Calu3 (cell line): ENCODE data around the gene RPS6KC1. TPM values are rescaled to one million over a fixed set of nuclear protein-coding genes. Genes with fewer than 3 reads are reported as not detected.

ENCODE experiments used
- BruUV-seq: library from RNA; stranded (reverse); fragments of 400-500 nt; replicated peaks from 2 replicates; lab custom pipeline; 2021; lab: Mats Ljungman, UMichigan
- CTCF ChIA-PET: fragments of 300-600 bp; sonication (Branson Sonifier 250); formaldehyde crosslinking; loops from one replicate; lab custom pipeline; 2022; ENCODE audit warnings: antibody characterized with exemption; lab: Charles Lee
- DNase-seq: peaks from one replicate; pipeline ENCODE4 v3.0.0; 2022
- H3K27ac Mint-ChIP-seq: one replicate; pipeline ENCODE4 v1.8.0; 2022; ENCODE audit warnings: mixed read lengths; ENCODE audit not compliant: unreplicated experiment
- H3K27me3 Mint-ChIP-seq: one replicate; pipeline ENCODE4 v1.8.0; 2022; ENCODE audit warnings: mixed read lengths; ENCODE audit not compliant: unreplicated experiment
- H3K36me3 Mint-ChIP-seq: one replicate; pipeline ENCODE4 v1.8.0; 2022; ENCODE audit warnings: mild to moderate bottlenecking, moderate library complexity, mixed read lengths; ENCODE audit not compliant: insufficient read depth, unreplicated experiment
- H3K4me1 Mint-ChIP-seq: one replicate; pipeline ENCODE4 v1.8.0; 2022; ENCODE audit warnings: mild to moderate bottlenecking, low read depth, mixed read lengths; ENCODE audit not compliant: unreplicated experiment
- H3K4me3 Mint-ChIP-seq: one replicate; pipeline ENCODE4 v1.8.0; 2022; ENCODE audit warnings: mild to moderate bottlenecking, low read depth, moderate library complexity, mixed read lengths; ENCODE audit not compliant: unreplicated experiment
- H3K9me3 Mint-ChIP-seq: one replicate; pipeline ENCODE4 v1.8.0; 2022; ENCODE audit warnings: low read depth, mixed read lengths; ENCODE audit not compliant: unreplicated experiment
- intact Hi-C: fragments of 100-400 bp; cut with micrococcal nuclease; formaldehyde crosslinking; loops from one replicate; pipeline ENCODE4 v1.10.0; 2022; ENCODE audit not compliant: unreplicated experiment
- total RNA-seq: library from RNA; stranded (reverse); gene quantifications from 2 replicates; pipeline ENCODE4 v1.2.3, GENCODE V29; 2022
- TF ChIP-seq, protein P1 (sequence below): fragments of 200-600 bp; IDR thresholded peaks from one replicate; pipeline ENCODE4 v1.8.0; 2022; ENCODE audit warnings: antibody characterized with exemption; ENCODE audit not compliant: unreplicated experiment

The RPS6KC1 gene
- total RNA-seq, 1 experiment from 2014 or later: 23.5 TPM

DNA sequence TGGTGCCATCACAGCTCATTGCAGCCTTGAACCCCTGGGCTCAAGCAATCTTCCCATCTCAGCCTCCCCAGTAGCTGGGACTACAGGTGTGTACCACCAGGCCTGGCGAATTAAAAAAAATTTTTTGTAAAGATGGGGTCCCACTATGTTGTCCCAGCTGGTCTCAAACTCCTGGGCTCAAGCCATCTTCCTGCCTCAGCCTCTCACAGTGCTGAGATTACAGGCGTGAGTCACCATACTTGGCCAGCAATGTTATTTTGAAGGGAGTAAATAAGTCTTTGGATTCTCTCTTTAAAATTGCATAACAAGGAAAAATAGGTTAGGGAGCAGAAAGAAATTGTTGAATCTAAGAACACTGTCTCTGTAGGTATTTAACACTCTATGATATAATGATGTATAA, 111.3 kb downstream of the RPS6KC1 start:
- Mint-ChIP-seq H3K4me3 (no peak overlapping the region), H3K4me1 (no peaks in the 10 kb centered on the region), H3K27ac (no peak overlapping the region), H3K9me3 (no peaks in the 10 kb centered on the region), H3K27me3 (no peaks in the 10 kb centered on the region), H3K36me3 (no peaks in the 10 kb centered on the region)
- TF ChIP-seq, protein P1, sequence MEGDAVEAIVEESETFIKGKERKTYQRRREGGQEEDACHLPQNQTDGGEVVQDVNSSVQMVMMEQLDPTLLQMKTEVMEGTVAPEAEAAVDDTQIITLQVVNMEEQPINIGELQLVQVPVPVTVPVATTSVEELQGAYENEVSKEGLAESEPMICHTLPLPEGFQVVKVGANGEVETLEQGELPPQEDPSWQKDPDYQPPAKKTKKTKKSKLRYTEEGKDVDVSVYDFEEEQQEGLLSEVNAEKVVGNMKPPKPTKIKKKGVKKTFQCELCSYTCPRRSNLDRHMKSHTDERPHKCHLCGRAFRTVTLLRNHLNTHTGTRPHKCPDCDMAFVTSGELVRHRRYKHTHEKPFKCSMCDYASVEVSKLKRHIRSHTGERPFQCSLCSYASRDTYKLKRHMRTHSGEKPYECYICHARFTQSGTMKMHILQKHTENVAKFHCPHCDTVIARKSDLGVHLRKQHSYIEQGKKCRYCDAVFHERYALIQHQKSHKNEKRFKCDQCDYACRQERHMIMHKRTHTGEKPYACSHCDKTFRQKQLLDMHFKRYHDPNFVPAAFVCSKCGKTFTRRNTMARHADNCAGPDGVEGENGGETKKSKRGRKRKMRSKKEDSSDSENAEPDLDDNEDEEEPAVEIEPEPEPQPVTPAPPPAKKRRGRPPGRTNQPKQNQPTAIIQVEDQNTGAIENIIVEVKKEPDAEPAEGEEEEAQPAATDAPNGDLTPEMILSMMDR: no peak
- BruUV-seq: no TSS peak
- no peak for DNase-seq
- CTCF ChIA-PET: no interaction called here
- intact Hi-C loops: no loop called here

DNA sequence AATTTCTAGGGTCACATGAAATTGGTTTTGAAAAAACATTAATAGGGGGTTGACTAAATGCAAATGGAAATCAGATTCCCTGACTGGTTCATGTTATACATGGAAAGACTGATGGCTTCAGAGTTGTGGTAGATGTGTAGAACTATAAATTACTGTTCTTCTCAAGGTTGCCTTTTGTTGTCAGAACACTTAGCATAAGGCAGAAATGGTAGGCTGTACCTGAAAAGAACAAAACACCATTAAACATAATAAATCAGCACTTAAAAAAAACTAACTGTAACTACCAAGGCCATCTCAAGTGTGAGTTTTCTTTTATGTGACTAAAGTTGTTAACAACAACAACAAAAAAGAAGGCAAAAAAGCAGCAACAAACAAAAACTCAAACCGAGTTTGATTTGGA, 111.8 kb downstream of the RPS6KC1 start:
- no TSS peak for BruUV-seq
- TF ChIP-seq, protein P1: no peak
- Mint-ChIP-seq H3K27me3 (no peaks in the 10 kb centered on the region), H3K36me3 (no peaks in the 10 kb centered on the region), H3K9me3 (no peaks in the 10 kb centered on the region), H3K27ac (no peak overlapping the region), H3K4me1 (no peaks in the 10 kb centered on the region), H3K4me3 (no peak overlapping the region)
- CTCF ChIA-PET: no interaction called here
- no peak for DNase-seq
- intact Hi-C loops: no loop called here

DNA sequence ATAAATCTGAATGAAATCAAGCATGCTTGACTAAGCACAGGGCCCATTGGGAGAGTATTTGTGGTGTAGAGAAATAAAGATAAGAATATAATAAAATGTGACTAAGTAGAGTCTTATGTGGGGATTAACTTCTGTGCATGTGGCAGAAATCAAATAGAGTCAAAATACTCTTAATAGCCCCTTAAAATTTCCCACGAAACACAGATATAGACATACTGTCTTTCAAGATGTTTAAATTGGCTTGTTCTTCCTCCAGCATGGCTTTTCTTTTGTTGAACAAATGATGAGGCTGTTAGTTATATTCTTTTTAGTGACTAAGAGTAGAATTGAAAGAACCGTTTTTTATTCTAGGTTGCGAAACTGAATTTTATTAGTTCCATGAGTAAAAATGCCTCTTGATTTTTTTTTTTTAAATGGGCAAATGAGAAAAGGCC, 112.3 kb downstream of the RPS6KC1 start:
- Mint-ChIP-seq H3K4me1 (no peaks in the 10 kb centered on the region), H3K27me3 (no peaks in the 10 kb centered on the region), H3K4me3 (no peak overlapping the region), H3K36me3 (no peaks in the 10 kb centered on the region), H3K27ac (no peak overlapping the region), H3K9me3 (no peaks in the 10 kb centered on the region)
- TF ChIP-seq, protein P1: no peak
- intact Hi-C loops: no loop called here
- CTCF ChIA-PET: no interaction called here
- no TSS peak for BruUV-seq
- DNase-seq: no peak

DNA sequence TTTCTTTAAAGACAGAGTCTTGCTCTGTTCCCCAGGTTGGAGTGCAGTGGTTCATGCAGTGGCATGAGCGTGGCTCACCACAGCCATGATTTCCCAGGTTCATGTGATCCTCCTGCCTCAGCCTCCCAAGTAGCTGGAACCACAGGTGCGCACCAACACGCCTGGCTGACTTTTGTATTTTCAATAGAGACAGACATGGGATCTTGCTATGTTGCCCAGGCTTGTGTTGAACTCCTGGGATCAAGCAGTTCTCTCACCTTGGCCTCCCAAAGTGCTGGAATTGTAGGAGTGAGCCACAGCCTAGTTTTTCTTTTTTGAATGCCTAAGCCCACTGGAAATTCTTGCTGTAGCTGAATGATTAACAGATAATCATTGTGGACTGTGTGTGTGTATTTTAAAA, 113.5 kb downstream of the RPS6KC1 start:
- no peak overlapping the region for H3K27ac Mint-ChIP-seq
- H3K4me3 Mint-ChIP-seq: no peak overlapping the region
- no TSS peak for BruUV-seq
- intact Hi-C loops: no loop called here
- no peak for DNase-seq
- no peaks in the 10 kb centered on the region for H3K36me3 Mint-ChIP-seq
- H3K27me3 Mint-ChIP-seq: no peaks in the 10 kb centered on the region
- H3K9me3 Mint-ChIP-seq: no peaks in the 10 kb centered on the region
- CTCF ChIA-PET: no interaction called here
- TF ChIP-seq, protein P1: no peak
- H3K4me1 Mint-ChIP-seq: no peaks in the 10 kb centered on the region
